ENCODE results near the gene MPZL1. TPM values are rescaled to one million over a fixed set of nuclear protein-coding genes. Genes with fewer than 3 reads are reported as not detected.

Gene MPZL1
- total RNA-seq, 1 donor: 358 TPM

- H3K4me3 ChIP-seq (ENCODE audit: low read depth, low read length): no peak overlapping the region
- TF ChIP-seq, protein P1, sequence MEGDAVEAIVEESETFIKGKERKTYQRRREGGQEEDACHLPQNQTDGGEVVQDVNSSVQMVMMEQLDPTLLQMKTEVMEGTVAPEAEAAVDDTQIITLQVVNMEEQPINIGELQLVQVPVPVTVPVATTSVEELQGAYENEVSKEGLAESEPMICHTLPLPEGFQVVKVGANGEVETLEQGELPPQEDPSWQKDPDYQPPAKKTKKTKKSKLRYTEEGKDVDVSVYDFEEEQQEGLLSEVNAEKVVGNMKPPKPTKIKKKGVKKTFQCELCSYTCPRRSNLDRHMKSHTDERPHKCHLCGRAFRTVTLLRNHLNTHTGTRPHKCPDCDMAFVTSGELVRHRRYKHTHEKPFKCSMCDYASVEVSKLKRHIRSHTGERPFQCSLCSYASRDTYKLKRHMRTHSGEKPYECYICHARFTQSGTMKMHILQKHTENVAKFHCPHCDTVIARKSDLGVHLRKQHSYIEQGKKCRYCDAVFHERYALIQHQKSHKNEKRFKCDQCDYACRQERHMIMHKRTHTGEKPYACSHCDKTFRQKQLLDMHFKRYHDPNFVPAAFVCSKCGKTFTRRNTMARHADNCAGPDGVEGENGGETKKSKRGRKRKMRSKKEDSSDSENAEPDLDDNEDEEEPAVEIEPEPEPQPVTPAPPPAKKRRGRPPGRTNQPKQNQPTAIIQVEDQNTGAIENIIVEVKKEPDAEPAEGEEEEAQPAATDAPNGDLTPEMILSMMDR (IDR thresholded peaks at IDR 0.05; ENCODE audit: insufficient read depth, low read depth, low read length): no peak
- no peak for DNase-seq (ENCODE audit: low read depth)
These were observed 28.2 kb upstream of the MPZL1 start for GRCh38 chr1:167693425-167694045.

DNA sequence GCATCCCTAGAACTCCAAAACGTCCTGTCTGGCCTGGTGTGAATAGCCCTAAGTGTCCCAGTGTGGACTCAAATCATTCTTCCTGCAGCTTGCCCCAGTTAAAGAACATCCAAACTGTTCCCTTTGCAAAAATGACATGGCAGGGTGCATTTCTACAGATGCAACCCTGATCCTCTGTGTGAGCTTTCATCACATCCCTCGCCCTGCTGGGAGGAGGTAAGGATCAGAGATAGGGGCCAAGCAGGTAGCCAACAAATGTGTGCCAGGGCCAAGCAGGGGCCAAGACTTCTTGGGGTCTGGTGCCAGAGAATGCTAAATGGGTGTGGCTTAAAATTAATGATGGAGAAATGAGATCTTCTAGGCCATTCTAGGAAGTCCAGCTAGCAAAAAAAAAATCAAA is 27.1 kb upstream of the MPZL1 start:
- H3K4me3 ChIP-seq (ENCODE audit: low read depth, low read length): no peak overlapping the region
- TF ChIP-seq, protein P1 (IDR thresholded peaks at IDR 0.05; ENCODE audit: insufficient read depth, low read depth, low read length): no peak
- no peak for DNase-seq (ENCODE audit: low read depth)

GRCh38 chr1:167695147-167695546 is 26.6 kb upstream of the MPZL1 start:
- no peak for DNase-seq (ENCODE audit: low read depth)
- H3K4me3 ChIP-seq (ENCODE audit: low read depth, low read length): no peak overlapping the region
- TF ChIP-seq, protein P1 (IDR thresholded peaks at IDR 0.05; ENCODE audit: insufficient read depth, low read depth, low read length): no peak

GRCh38 chr1:167695756-167696561 is 25.8 kb upstream of the MPZL1 start:
- DNase-seq (ENCODE audit: low read depth): no peak
- no peak overlapping the region for H3K4me3 ChIP-seq (ENCODE audit: low read depth, low read length)
- TF ChIP-seq, protein P1 (IDR thresholded peaks at IDR 0.05; ENCODE audit: insufficient read depth, low read depth, low read length): no peak

DNA sequence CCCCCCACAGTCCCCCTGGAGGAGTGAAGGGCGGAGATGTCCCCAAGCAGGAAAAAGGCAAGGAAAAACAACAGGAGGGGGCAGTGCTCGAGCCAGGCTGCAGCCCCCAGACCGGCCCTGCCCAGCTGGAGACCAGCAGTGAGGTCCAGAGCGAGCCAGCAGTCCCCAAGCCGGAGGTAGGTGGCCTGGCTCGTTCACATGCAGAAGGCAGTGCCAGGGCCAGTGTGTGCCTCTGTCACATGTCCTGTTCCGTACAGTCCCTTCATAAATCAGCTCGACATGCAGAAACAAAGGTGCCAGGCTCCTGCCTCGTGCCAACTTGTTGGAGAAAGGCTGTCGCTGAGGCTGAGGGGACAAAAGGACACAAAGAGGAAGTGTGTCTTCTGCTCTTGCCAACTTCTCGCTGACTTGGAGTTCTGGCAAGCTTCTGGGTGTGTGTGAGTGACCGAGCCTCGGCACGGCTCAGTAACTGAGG is 24.1 kb upstream of the MPZL1 start:
- DNase-seq (ENCODE audit: low read depth): no peak
- TF ChIP-seq, protein P1 (IDR thresholded peaks at IDR 0.05; ENCODE audit: insufficient read depth, low read depth, low read length): no peak
- no peak overlapping the region for H3K4me3 ChIP-seq (ENCODE audit: low read depth, low read length)

DNA sequence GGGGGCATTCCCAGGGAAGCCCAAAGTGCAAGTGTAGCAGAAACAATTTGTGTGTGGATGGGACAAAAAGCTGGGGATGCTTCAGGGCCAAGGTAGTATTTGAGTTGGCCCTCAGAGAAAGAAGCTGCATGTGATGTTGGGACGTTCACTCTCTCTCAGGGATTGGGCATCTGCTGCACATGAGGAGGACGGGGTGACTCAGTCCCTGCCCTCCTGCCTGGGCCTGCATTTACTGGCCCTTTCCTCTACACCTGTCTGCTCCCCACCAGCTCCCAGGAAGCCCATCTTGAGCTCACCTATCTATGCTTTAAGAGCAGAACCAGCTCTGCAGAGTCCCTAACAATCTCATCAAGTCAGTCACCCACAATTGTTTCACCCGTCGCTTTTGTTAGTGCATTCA is 23.5 kb upstream of the MPZL1 start:
- no peak overlapping the region for H3K4me3 ChIP-seq (ENCODE audit: low read depth, low read length)
- TF ChIP-seq, protein P1 (IDR thresholded peaks at IDR 0.05; ENCODE audit: insufficient read depth, low read depth, low read length): no peak
- DNase-seq (ENCODE audit: low read depth): no peak

All from fibroblast of villous mesenchyme (primary cell).